AG04450 (cell line): ENCODE data around the gene GGCT. TPM values are rescaled to one million over a fixed set of nuclear protein-coding genes. Genes with fewer than 3 reads are reported as not detected.

Source experiments
- CTCF ChIA-PET: fragments of 300-600, 350-600 bp; formaldehyde crosslinking; extraction: SDS; loops from one replicate; lab custom pipeline; 2022; ENCODE audit warnings: antibody characterized with exemption, inconsistent platforms; lab: Charles Lee
- POLR2A ChIA-PET: fragments of 350-600 bp; formaldehyde crosslinking; extraction: SDS; loops from one replicate; lab custom pipeline; 2021; ENCODE audit warnings: antibody characterized with exemption, inconsistent platforms; lab: Yijun Ruan, JAX
- DNase-seq: peaks from one replicate; pipeline ENCODE4 v3.0.0-alpha.2; 2011; ENCODE audit warnings: low read depth, low spot score
- H3K27ac ChIP-seq: one replicate; pipeline ENCODE4 v1.5.1; 2012; ENCODE audit warnings: low read depth, low read length, control low read depth
- H3K27me3 ChIP-seq: one replicate; pipeline ENCODE4 v1.6.0; 2012; ENCODE audit warnings: low read length; ENCODE audit not compliant: control insufficient read depth, insufficient read depth
- H3K4me3 ChIP-seq: 2 replicates; pipeline ENCODE4 v1.5.1; 2011; ENCODE audit warnings: mild to moderate bottlenecking, low read depth, low read length, control low read depth
- H3K9me3 ChIP-seq: 2 replicates; pipeline ENCODE4 v1.5.1; 2012; ENCODE audit warnings: low read length; ENCODE audit not compliant: control insufficient read depth, insufficient read depth
- CTCF ChIP-seq: IDR thresholded peaks from 2 replicates; pipeline ENCODE4 v1.5.1; 2011; ENCODE audit warnings: low read depth, low read length, control low read depth, inconsistent platforms
- polyA plus RNA-seq: library from polyadenylated mRNA; depleted of rRNA; stranded (reverse); fragments of >200 nt; gene quantifications from 2 replicates; pipeline ENCODE4 v1.2.3, GENCODE V29; 2011

GGCT gene
- polyA plus RNA-seq, 1 experiment, result 24.4 TPM

- ChIA-PET CTCF (interaction anchor here (3.1 kb wide), 1 partner anchor 50 kb away, joined by 9 read pairs; no protein-coding TSS in a partner anchor), POLR2A (no interaction called here)
- no peak for DNase-seq
- H3K9me3 ChIP-seq, result no peaks in the 10 kb centered on the region
- H3K27ac ChIP-seq, result no peak overlapping the region
- H3K4me3 ChIP-seq, result no peak overlapping the region
- no peaks in the 10 kb centered on the region for H3K27me3 ChIP-seq
- no peak for TF ChIP-seq CTCF
These were observed 9.5 kb upstream of the GGCT start for GRCh38 chr7:30514177-30514576.

DNA sequence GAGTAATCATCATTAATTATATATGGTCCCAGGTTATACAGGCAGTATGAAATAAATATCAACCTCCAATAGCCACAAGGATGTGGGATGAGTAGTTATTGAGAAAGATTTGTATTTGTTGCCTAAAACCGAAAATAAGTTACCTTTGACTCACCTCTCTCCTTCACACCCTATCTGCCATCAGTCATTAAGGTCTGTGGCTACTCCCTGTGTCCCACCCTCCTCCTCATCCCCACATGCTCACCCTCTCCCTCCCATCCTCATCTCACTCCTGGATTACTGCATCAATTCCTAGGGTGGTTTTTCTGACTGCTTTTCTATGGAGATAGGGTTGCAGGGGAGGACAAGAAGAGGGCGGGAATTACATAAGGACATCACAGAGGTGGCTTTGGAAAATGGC lies 9.1 kb upstream of the GGCT start:
- no peaks in the 10 kb centered on the region for H3K27me3 ChIP-seq
- no peak for DNase-seq
- no peaks in the 10 kb centered on the region for H3K9me3 ChIP-seq
- ChIA-PET POLR2A (no interaction called here), CTCF (interaction anchor here (7.3 kb wide), 1 partner anchor 50 kb away, joined by 90 read pairs; no protein-coding TSS in a partner anchor)
- H3K4me3 ChIP-seq, result no peak overlapping the region
- no peak overlapping the region for H3K27ac ChIP-seq
- no peak for TF ChIP-seq CTCF

DNA sequence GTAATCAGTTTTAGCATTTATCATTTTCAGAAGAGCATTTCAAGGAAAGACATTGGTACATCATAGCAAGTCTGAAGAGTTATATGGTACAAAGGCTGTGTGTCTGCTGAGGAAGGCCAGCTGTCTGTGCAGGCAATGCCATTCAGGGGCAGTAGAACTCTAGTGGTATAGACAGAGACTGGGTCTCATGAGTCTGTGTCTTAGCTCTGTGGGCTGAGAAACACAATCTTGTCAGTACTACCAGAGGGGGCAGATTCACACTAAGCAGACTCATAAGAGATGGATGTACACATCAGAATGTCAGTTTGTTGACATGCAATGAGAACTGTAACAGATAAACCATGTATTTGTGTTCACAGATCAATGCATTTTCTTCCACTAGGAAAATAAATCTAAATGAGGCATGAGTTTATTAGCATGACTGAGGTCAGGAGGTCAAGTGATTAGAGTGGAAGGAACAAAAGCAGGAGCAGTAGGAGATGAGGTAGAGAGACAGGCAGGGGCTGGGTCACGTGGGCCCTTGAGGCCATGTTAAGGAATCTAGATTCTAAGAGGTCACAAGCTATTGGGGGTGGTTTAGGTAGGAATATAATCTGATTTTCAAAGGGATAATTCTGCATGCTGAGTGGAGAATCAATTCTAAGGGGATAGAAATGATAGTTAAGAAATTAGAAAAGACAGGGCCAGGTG lies 7.5 kb upstream of the GGCT start:
- POLR2A ChIA-PET, result no interaction called here
- no peak for TF ChIP-seq CTCF
- Histone ChIP-seq H3K27ac (no peak overlapping the region), H3K4me3 (no peak overlapping the region), H3K9me3 (no peaks in the 10 kb centered on the region), H3K27me3 (no peaks in the 10 kb centered on the region)
- CTCF ChIA-PET, result interaction anchor here (1.4 to 7.3 kb wide), 6 partner anchors 9 to 52 kb away, joined by 3 to 90 read pairs (median 16); partner anchors contain the start of gene NOD1
- DNase-seq, result no peak

GRCh38 chr7:30511494-30511893 lies 6.9 kb upstream of the GGCT start:
- Histone ChIP-seq H3K9me3 (no peaks in the 10 kb centered on the region), H3K27me3 (no peaks in the 10 kb centered on the region), H3K27ac (no peak overlapping the region), H3K4me3 (no peak overlapping the region)
- TF ChIP-seq CTCF, result no peak
- ChIA-PET CTCF (interaction anchor here (1.0 to 7.3 kb wide), 11 partner anchors 9 to 233 kb away, joined by 3 to 90 read pairs (median 9); partner anchors contain the start of gene NOD1), POLR2A (no interaction called here)
- DNase-seq, result no peak
